H1 (cell line): ENCODE data around the gene KATNIP.

Experiments used
- EZH2 ChIP-seq: fragments of 200-600 bp; sonication (generic); IDR thresholded peaks from 2 replicates; pipeline ENCODE4 v1.7.1; 2012; ENCODE audit warnings: low read depth, mild to moderate bottlenecking, moderate library complexity, low read length, inconsistent platforms; ENCODE audit not compliant: severe bottlenecking
- FOSL1 ChIP-seq: IDR thresholded peaks from 2 replicates; pipeline ENCODE4 v1.6.1; 2011; ENCODE audit warnings: mild to moderate bottlenecking, low read depth, low read length, moderate library complexity; ENCODE audit not compliant: insufficient read depth
- MAFK ChIP-seq: IDR thresholded peaks from 2 replicates; pipeline ENCODE4 v1.6.1; 2012; ENCODE audit warnings: low read depth, mild to moderate bottlenecking, improper control_type of control experiment, low read length
- POLR2A ChIP-seq, 2 experiments: IDR thresholded peaks; 1 replicate in 1 of 2; 2 replicates in 1 of 2; pipeline ENCODE4 v1.6.1; 2011; ENCODE audit warnings: low read depth in 2 of 2, low read length in 2 of 2, mild to moderate bottlenecking in 2 of 2; ENCODE audit errors: control extremely low read depth in 1 of 2
- POLR2AphosphoS5 ChIP-seq: IDR thresholded peaks from 2 replicates; pipeline ENCODE4 v1.6.1; 2011; ENCODE audit warnings: low read depth, low read length
- TF ChIP-seq, protein P1 (sequence below), 3 experiments: IDR thresholded peaks; 1 replicate in 2 of 3; 2 replicates in 1 of 3; pipeline versions ENCODE4 v1.5.1 to v1.6.1; 2011; ENCODE audit warnings: low read length in 3 of 3, mild to moderate bottlenecking in 3 of 3, inconsistent platforms in 2 of 3, low read depth in 1 of 3, moderate library complexity in 1 of 3; ENCODE audit not compliant: insufficient read depth in 1 of 3; ENCODE audit errors: control extremely low read depth in 1 of 3

DNA sequence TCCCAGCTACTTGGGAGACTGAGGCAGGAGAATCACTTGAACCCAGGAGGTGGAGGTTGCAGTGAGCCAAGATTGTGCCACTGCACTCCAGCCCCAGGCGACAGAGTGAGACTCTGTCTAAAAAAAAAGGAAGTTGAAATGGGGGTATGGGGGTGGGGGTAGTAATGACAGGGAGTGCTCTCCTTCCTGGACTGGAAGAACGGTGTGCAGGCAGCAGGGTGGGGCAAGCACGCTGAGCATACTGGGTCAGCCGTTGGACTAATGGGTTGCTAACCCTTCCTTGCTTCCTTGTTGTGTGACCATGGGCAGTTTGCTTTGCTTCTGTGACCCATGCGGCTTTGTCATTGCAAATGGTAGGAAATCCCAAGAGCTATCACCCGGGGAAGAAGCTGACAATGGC is 16.5 kb downstream of the KATNIP start:
- TF ChIP-seq POLR2A (IDR thresholded peaks at IDR 0.05; ENCODE audit: control extremely low read depth in 1 of 2, low read depth in 2 of 2, low read length in 2 of 2), result no peak
- TF ChIP-seq, protein P1, sequence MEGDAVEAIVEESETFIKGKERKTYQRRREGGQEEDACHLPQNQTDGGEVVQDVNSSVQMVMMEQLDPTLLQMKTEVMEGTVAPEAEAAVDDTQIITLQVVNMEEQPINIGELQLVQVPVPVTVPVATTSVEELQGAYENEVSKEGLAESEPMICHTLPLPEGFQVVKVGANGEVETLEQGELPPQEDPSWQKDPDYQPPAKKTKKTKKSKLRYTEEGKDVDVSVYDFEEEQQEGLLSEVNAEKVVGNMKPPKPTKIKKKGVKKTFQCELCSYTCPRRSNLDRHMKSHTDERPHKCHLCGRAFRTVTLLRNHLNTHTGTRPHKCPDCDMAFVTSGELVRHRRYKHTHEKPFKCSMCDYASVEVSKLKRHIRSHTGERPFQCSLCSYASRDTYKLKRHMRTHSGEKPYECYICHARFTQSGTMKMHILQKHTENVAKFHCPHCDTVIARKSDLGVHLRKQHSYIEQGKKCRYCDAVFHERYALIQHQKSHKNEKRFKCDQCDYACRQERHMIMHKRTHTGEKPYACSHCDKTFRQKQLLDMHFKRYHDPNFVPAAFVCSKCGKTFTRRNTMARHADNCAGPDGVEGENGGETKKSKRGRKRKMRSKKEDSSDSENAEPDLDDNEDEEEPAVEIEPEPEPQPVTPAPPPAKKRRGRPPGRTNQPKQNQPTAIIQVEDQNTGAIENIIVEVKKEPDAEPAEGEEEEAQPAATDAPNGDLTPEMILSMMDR (IDR thresholded peaks at IDR 0.05; ENCODE audit: control extremely low read depth in 1 of 3, insufficient read depth in 1 of 3, low read depth in 1 of 3, low read length in 3 of 3), result no peak
- no peak for TF ChIP-seq FOSL1
- no peak for TF ChIP-seq POLR2AphosphoS5
- no peak for TF ChIP-seq EZH2
- no peak for TF ChIP-seq MAFK
